A549 (cell line): ENCODE measurements around the gene CNTNAP5. TPM values are rescaled to one million over a fixed set of nuclear protein-coding genes. Genes with fewer than 3 reads are reported as not detected.

ENCODE experiments used
- ATAC-seq, 2 experiments: fragments of 200-7000 bp in 1 of 2; fragments of >200 bp in 1 of 2; cut with Nextera tagmentation in 1 of 2; cut with Tn5 transposase in 1 of 2; 3 replicates each; pipeline versions ENCODE4 v1.8.0 to v1.9.1; 2018 to 2020; ENCODE audit warnings: mild to moderate bottlenecking in 1 of 2, moderate library complexity in 1 of 2
- CTCF ChIA-PET: fragments of 300-600 bp; sonication (Branson Sonifier 250); formaldehyde crosslinking; extraction: SDS; loops from one replicate; lab custom pipeline; 2021; ENCODE audit warnings: antibody characterized with exemption, inconsistent platforms; lab: Yijun Ruan, JAX
- POLR2A ChIA-PET: fragments of 350-600 bp; formaldehyde crosslinking; extraction: SDS; loops from one replicate; lab custom pipeline; 2021; ENCODE audit warnings: antibody characterized with exemption, inconsistent platforms; lab: Yijun Ruan, JAX
- DNase-seq, 2 experiments: peaks; one replicate each; pipeline versions ENCODE4 v3.0.0 to v3.0.0-alpha.2; 2011 to 2016; ENCODE audit warnings: low read depth in 1 of 2, low spot score in 1 of 2
- FAIRE-seq: peaks from 2 replicates; lab custom pipeline; 2011; peaks lifted over from hg19 to GRCh38; lab: Jason Lieb, UNC
- H3K27ac ChIP-seq, 2 experiments: fragments of >200 bp; sonication (Bioruptor Twin); formaldehyde crosslinking; 3 replicates each; pipeline ENCODE4 v1.5.1; 2016 to 2017
- H3K4me1 ChIP-seq: fragments of >200 bp; sonication (Bioruptor Twin); formaldehyde crosslinking; 3 replicates; pipeline ENCODE4 v1.6.1; 2016
- H3K4me2 ChIP-seq: fragments of >200 bp; sonication (Bioruptor Twin); formaldehyde crosslinking; 3 replicates; pipeline ENCODE4 v1.6.1; 2016
- H3K4me3 ChIP-seq: fragments of >200 bp; sonication (Bioruptor Twin); formaldehyde crosslinking; 3 replicates; pipeline ENCODE4 v1.5.1; 2016
- H3K9me3 ChIP-seq: fragments of >200 bp; sonication (Bioruptor Twin); formaldehyde crosslinking; 3 replicates; pipeline ENCODE4 v1.6.1; 2016
- ATOH8 ChIP-seq: fragments of 250-450 bp; sonication (Bioruptor Pico); IDR thresholded peaks from 2 replicates; pipeline ENCODE4 v1.5.0; 2020; ENCODE audit warnings: low read depth, mild to moderate bottlenecking, moderate library complexity
- BHLHE40 ChIP-seq: IDR thresholded peaks from 2 replicates; pipeline ENCODE4 v1.6.1; 2012; ENCODE audit warnings: low read depth, low read length, inconsistent platforms
- CBX8 ChIP-seq: fragments of 200-600 bp; sonication (generic); IDR thresholded peaks from 2 replicates; pipeline ENCODE4 v1.6.1; 2016
- FOSL2 ChIP-seq, 2 experiments: fragments of 450-650 bp in 1 of 2; fragments of >200 bp in 1 of 2; sonication (Bioruptor Twin) in 1 of 2; formaldehyde crosslinking; IDR thresholded peaks; 2 replicates each; pipeline versions ENCODE4 v1.5.0 to v1.6.1; 2016 to 2020; ENCODE audit warnings: mild to moderate bottlenecking in 1 of 2, moderate library complexity in 1 of 2
- HDAC2 ChIP-seq: fragments of 200-600 bp; sonication (generic); IDR thresholded peaks from 2 replicates; pipeline ENCODE4 v1.6.1; 2016
- HEYL ChIP-seq: fragments of 250-450 bp; sonication (Bioruptor Pico); IDR thresholded peaks from 2 replicates; pipeline ENCODE4 v1.8.0; 2021; ENCODE audit warnings: mild to moderate bottlenecking, moderate library complexity
- HOXB13 ChIP-seq: fragments of 250-450 bp; sonication (Bioruptor Pico); IDR thresholded peaks from 2 replicates; pipeline ENCODE4 v1.5.0; 2020; ENCODE audit warnings: low read depth, mild to moderate bottlenecking, moderate library complexity
- HOXB5 ChIP-seq: fragments of 250-450 bp; sonication (Bioruptor Pico); IDR thresholded peaks from 2 replicates; pipeline ENCODE4 v1.5.0; 2020; ENCODE audit warnings: mild to moderate bottlenecking, moderate library complexity
- JUN ChIP-seq, 2 experiments: fragments of >200 bp; sonication (Bioruptor Twin); formaldehyde crosslinking; IDR thresholded peaks; 2 replicates in 1 of 2; 3 replicates in 1 of 2; pipeline ENCODE4 v1.6.1; 2016 to 2017
- KDM1A ChIP-seq: fragments of 200-600 bp; sonication (generic); IDR thresholded peaks from 2 replicates; pipeline ENCODE4 v1.6.1; 2016; ENCODE audit warnings: low read depth, mild to moderate bottlenecking
- KDM5A ChIP-seq: fragments of 200-600 bp; sonication (generic); IDR thresholded peaks from 2 replicates; pipeline ENCODE4 v1.6.1; 2016; ENCODE audit warnings: antibody characterized with exemption, mild to moderate bottlenecking
- MAFK ChIP-seq: fragments of 450-650 bp; IDR thresholded peaks from 2 replicates; pipeline ENCODE4 v1.6.1; 2014; ENCODE audit not compliant: partially characterized antibody
- MAX ChIP-seq: IDR thresholded peaks from 2 replicates; pipeline ENCODE4 v1.6.1; 2012
- MAZ ChIP-seq: fragments of 150-350 bp; IDR thresholded peaks from 2 replicates; pipeline ENCODE4 v1.6.1; 2014; ENCODE audit warnings: antibody characterized with exemption, low read depth, low read length, borderline replicate concordance
- MYC ChIP-seq: IDR thresholded peaks from 2 replicates; pipeline ENCODE4 v1.6.1; 2012; ENCODE audit warnings: mild to moderate bottlenecking, inconsistent platforms, low read length, improper control_type of control experiment, borderline replicate concordance
- NFE2L2 ChIP-seq: fragments of 150-350 bp; conservative IDR thresholded peaks from 2 replicates; pipeline ENCODE4 v1.6.1; 2014; ENCODE audit warnings: low read length
- POLR2A ChIP-seq: IDR thresholded peaks from 2 replicates; pipeline ENCODE4 v1.6.1; 2012; ENCODE audit warnings: mild to moderate bottlenecking, low read length
- POLR2AphosphoS2 ChIP-seq: conservative IDR thresholded peaks from 2 replicates; pipeline ENCODE4 v1.6.1; 2012; ENCODE audit warnings: low read length, improper control_type of control experiment, inconsistent platforms
- RARB ChIP-seq: fragments of 250-450 bp; sonication (Bioruptor Pico); IDR thresholded peaks from 2 replicates; pipeline ENCODE4 v1.8.0; 2021; ENCODE audit warnings: mild to moderate bottlenecking, moderate library complexity
- RFX5 ChIP-seq: fragments of 450-650 bp; IDR thresholded peaks from 2 replicates; pipeline ENCODE4 v1.7.1; 2014; ENCODE audit warnings: antibody characterized with exemption, mild to moderate bottlenecking, moderate library complexity
- RNF2 ChIP-seq: fragments of 200-600 bp; sonication (generic); IDR thresholded peaks from 2 replicates; pipeline ENCODE4 v1.6.1; 2016; ENCODE audit warnings: low read depth, mild to moderate bottlenecking, antibody characterized with exemption, moderate library complexity, borderline replicate concordance
- SMC3 ChIP-seq: fragments of >200 bp; sonication (Bioruptor Twin); formaldehyde crosslinking; IDR thresholded peaks from 3 replicates; pipeline ENCODE4 v1.6.1; 2018; ENCODE audit warnings: inconsistent platforms
- USF2 ChIP-seq: fragments of 450-650 bp; IDR thresholded peaks from 2 replicates; pipeline ENCODE4 v1.6.1; 2014; ENCODE audit warnings: antibody characterized with exemption
- ZC3H11A ChIP-seq: fragments of 450-650 bp; IDR thresholded peaks from 2 replicates; pipeline ENCODE4 v1.6.1; 2014; ENCODE audit warnings: antibody characterized with exemption, mild to moderate bottlenecking
- ZNF302 ChIP-seq: fragments of 250-450 bp; sonication (Bioruptor Pico); IDR thresholded peaks from 2 replicates; pipeline ENCODE4 v1.9.0; 2021; ENCODE audit warnings: inconsistent platforms, mild to moderate bottlenecking, moderate library complexity
- WGBS: methylation state at CpG from one replicate; pipeline ENCODE4 v1.1.6; 2017; ENCODE audit errors: missing lambda C conversion rate; 5-methylcytosine and 5-hydroxymethylcytosine counted together
- polyA plus RNA-seq, 4 experiments: library from polyadenylated mRNA; depleted of rRNA in 3 of 4; stranded (reverse); fragments of >200 nt; fragmentation: RNase III in 1 of 4; extraction: RNeasy Plus Mini Kit Qiagen cat#74134 plus additional on column Dnase treatment in 1 of 4; gene quantifications; 2 replicates in 3 of 4; 3 replicates in 1 of 4; pipeline ENCODE4 v1.2.3, GENCODE V29; 2011 to 2017
- TF ChIP-seq, protein P1 (sequence below): fragments of >200 bp; sonication (Bioruptor Twin); formaldehyde crosslinking; IDR thresholded peaks from 2 replicates; pipeline ENCODE4 v1.6.1; 2016
- TF ChIP-seq, protein P2 (sequence below): fragments of >200 bp; sonication (Bioruptor Twin); formaldehyde crosslinking; IDR thresholded peaks from 3 replicates; pipeline ENCODE4 v1.5.1; 2016
- TF ChIP-seq, protein P3 (sequence below): fragments of 200-600 bp; sonication (generic); IDR thresholded peaks from 2 replicates; pipeline ENCODE4 v1.6.1; 2016; ENCODE audit warnings: antibody characterized with exemption, mild to moderate bottlenecking, moderate library complexity
- TF ChIP-seq, protein P4 (sequence below): IDR thresholded peaks from 2 replicates; pipeline ENCODE4 v1.6.1; 2012; ENCODE audit warnings: low read depth, borderline replicate concordance

CNTNAP5 gene
- polyA plus RNA-seq, 2 of the 4 experiments (the other 2 are of a cell fraction) = not detected

DNA sequence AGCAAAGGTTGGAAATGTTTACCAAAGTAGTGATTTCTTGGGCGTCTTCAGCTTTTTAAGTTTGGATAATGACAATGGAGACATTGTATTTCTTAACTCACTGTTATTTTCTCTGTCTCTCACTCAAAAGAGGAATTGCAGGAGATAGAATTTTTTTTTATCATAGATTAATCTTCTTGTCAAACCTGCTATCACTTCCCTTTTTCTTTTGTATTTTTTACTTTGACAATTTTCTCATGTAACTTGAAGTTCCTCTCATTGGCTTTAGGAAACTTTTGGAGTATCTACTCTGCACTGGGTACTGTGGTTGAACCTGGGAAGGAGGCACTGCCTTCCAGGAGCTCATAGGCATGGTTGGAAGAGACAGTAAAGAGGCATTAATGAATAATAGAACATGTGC lies 489.1 kb downstream of the CNTNAP5 start:
- CTCF ChIA-PET = no interaction called here
- no peak for DNase-seq
- no peak overlapping the region for H3K4me3 ChIP-seq
- H3K4me1 ChIP-seq = no peaks in the 10 kb centered on the region
- no peaks in the 10 kb centered on the region; the same call in 2 of the 3 replicates for H3K9me3 ChIP-seq
- H3K27ac ChIP-seq = no peak overlapping the region
- TF ChIP-seq USF2 (no peak), FOSL2 (IDR thresholded peaks at IDR 0.05) (no peak), FOSL2 (CRISPR knock-in tag; IDR thresholded peaks at IDR 0.05) (no peak), BHLHE40 (no peak), MAZ (no peak), JUN (IDR thresholded peaks at IDR 0.05) (no peak), ZC3H11A (no peak), POLR2A (no peak), MYC (no peak), RARB (no peak), POLR2AphosphoS2 (no peak)
- TF ChIP-seq, protein P1, sequence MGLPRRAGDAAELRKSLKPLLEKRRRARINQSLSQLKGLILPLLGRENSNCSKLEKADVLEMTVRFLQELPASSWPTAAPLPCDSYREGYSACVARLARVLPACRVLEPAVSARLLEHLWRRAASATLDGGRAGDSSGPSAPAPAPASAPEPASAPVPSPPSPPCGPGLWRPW = no peak
- POLR2A ChIA-PET = no interaction called here
- H3K4me2 ChIP-seq = no peak overlapping the region
- no peak for FAIRE-seq
- no peak for ATAC-seq
- WGBS = 3% methylated on average over 1 of the region's 1 CpG

DNA sequence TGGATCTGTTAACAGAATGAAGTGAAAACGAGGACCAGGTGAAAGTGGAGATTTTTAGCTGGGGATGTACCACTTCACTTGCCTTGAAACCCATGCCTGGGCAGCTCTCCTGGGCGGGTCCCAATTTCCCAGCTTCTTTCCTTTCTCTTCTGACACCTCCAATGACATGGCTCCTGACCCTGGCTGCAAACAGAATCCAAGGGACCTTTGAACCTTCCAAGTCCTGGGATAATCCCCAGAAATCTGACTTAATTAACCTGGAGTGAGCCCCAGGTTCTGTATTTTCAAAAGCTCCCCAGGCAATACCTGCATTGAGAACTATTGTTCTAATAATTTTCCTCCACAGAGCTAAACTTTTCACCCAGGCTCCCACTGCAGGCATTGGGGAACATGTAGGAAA lies 495.9 kb downstream of the CNTNAP5 start:
- ChIA-PET POLR2A (no interaction called here), CTCF (no interaction called here)
- WGBS = 3% methylated on average over 2 of the region's 2 CpGs
- ATAC-seq = no peak
- H3K4me3 ChIP-seq = no peak overlapping the region
- H3K27ac ChIP-seq = no peak overlapping the region
- FAIRE-seq = no peak
- no peaks in the 10 kb centered on the region; the same call in 2 of the 3 replicates for H3K9me3 ChIP-seq
- no peak for DNase-seq
- no peaks in the 10 kb centered on the region for H3K4me1 ChIP-seq
- no peak overlapping the region for H3K4me2 ChIP-seq
- TF ChIP-seq RFX5 = no peak
- no peak for TF ChIP-seq HEYL (CRISPR knock-in tag)
- no peak for TF ChIP-seq ZC3H11A
- no peak for TF ChIP-seq MAFK
- no peak for TF ChIP-seq SMC3
- no peak for TF ChIP-seq ATOH8 (CRISPR knock-in tag)
- TF ChIP-seq HOXB13 (CRISPR knock-in tag) = no peak
- no peak for TF ChIP-seq KDM5A
- TF ChIP-seq MAX = no peak
- no peak for TF ChIP-seq ZNF302
- TF ChIP-seq, protein P2, sequence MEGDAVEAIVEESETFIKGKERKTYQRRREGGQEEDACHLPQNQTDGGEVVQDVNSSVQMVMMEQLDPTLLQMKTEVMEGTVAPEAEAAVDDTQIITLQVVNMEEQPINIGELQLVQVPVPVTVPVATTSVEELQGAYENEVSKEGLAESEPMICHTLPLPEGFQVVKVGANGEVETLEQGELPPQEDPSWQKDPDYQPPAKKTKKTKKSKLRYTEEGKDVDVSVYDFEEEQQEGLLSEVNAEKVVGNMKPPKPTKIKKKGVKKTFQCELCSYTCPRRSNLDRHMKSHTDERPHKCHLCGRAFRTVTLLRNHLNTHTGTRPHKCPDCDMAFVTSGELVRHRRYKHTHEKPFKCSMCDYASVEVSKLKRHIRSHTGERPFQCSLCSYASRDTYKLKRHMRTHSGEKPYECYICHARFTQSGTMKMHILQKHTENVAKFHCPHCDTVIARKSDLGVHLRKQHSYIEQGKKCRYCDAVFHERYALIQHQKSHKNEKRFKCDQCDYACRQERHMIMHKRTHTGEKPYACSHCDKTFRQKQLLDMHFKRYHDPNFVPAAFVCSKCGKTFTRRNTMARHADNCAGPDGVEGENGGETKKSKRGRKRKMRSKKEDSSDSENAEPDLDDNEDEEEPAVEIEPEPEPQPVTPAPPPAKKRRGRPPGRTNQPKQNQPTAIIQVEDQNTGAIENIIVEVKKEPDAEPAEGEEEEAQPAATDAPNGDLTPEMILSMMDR = no peak
- no peak for TF ChIP-seq RNF2
- no peak for TF ChIP-seq NFE2L2
- TF ChIP-seq, protein P3, sequence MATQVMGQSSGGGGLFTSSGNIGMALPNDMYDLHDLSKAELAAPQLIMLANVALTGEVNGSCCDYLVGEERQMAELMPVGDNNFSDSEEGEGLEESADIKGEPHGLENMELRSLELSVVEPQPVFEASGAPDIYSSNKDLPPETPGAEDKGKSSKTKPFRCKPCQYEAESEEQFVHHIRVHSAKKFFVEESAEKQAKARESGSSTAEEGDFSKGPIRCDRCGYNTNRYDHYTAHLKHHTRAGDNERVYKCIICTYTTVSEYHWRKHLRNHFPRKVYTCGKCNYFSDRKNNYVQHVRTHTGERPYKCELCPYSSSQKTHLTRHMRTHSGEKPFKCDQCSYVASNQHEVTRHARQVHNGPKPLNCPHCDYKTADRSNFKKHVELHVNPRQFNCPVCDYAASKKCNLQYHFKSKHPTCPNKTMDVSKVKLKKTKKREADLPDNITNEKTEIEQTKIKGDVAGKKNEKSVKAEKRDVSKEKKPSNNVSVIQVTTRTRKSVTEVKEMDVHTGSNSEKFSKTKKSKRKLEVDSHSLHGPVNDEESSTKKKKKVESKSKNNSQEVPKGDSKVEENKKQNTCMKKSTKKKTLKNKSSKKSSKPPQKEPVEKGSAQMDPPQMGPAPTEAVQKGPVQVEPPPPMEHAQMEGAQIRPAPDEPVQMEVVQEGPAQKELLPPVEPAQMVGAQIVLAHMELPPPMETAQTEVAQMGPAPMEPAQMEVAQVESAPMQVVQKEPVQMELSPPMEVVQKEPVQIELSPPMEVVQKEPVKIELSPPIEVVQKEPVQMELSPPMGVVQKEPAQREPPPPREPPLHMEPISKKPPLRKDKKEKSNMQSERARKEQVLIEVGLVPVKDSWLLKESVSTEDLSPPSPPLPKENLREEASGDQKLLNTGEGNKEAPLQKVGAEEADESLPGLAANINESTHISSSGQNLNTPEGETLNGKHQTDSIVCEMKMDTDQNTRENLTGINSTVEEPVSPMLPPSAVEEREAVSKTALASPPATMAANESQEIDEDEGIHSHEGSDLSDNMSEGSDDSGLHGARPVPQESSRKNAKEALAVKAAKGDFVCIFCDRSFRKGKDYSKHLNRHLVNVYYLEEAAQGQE = no peak
- TF ChIP-seq KDM1A = no peak
- TF ChIP-seq CBX8 = no peak
- TF ChIP-seq, protein P4, sequence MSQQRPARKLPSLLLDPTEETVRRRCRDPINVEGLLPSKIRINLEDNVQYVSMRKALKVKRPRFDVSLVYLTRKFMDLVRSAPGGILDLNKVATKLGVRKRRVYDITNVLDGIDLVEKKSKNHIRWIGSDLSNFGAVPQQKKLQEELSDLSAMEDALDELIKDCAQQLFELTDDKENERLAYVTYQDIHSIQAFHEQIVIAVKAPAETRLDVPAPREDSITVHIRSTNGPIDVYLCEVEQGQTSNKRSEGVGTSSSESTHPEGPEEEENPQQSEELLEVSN = no peak
- TF ChIP-seq BHLHE40 = no peak
- TF ChIP-seq HOXB5 (CRISPR knock-in tag) = no peak
- no peak for TF ChIP-seq HDAC2
